Measurements from ENCODE around the gene NRBF2.

NRBF2 gene

DNA sequence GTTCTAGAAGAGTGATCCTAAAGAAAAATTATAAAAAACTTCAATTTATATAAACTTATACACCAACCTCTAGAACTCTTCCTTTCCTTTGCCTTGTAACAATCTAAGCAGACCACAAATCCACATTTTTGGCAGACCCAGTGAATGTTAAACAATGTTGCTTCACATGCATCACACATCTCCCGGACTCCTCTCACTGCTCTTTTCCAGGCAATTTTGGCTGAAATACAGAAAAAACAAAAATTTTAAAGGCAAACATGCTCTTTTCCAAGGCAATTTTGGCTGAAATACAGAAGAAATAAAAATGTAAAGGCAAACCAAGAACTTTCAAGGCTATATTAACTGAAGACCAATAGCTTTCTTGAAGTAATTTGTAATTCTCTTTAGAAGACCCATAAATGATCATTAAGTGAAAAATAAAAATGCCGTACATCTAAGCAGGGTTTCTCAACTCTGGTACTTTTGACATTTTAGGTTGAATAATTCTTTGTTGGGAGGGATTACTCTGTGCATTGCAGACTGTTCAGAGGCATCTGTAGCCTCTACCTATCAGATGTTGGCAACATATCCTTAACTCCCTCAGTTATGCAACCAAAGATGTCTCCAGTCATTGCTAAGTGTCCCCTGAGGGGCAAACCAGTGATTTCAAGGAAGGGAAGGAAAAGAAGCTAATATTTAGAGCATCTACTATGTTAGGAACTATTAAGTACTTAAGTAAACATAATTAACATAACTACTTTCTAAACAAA, 64.4 kb downstream of the NRBF2 start:
- no peaks in the 10 kb centered on the region for H3K27me3 ChIP-seq (replicated peaks; ENCODE audit: insufficient read depth, low read length)

DNA sequence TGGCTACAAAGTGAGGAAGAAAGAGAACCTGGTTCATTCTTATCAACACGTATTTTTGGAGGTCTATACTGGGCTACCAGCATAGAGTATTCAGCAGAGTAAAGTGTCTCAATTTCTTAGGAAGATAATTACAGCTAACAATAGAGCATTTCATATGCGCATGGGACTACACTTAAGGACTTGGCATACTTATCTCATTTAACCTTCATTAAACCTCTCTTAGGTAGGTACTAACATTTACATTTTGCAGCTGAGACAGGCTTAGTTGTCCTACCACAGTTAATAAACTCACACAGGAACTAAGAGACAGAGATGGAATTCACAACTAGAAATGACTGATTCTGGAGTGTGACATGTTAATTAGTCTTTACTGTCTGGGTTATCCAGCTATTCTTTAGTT, 66.6 kb downstream of the NRBF2 start:
- Histone ChIP-seq H3K27me3 (replicated peaks; ENCODE audit: insufficient read depth, low read length) (no peaks in the 10 kb centered on the region), H3K4me2 (ENCODE audit: low read depth, low read length) (no peak overlapping the region), H3K79me2 (ENCODE audit: low read length) (peaks cover 14% of the 10 kb centered on the region), H3K4me3 (ENCODE audit: low read length) (no peak overlapping the region), H4K20me1 (ENCODE audit: insufficient read depth, low read length) (no peaks in the 10 kb centered on the region), H3K27ac (ENCODE audit: low read length) (no peak overlapping the region), H2AFZ (ENCODE audit: low read length) (no peak overlapping the region), H3K9ac (ENCODE audit: low read length) (no peak overlapping the region), H3K9me2 (replicated peaks; ENCODE audit: insufficient read depth, low read length) (no peaks in the 10 kb centered on the region), H3K4me1 (ENCODE audit: low read length) (peaks cover 6% of the 10 kb centered on the region), H3F3A (ENCODE audit: insufficient read depth, low read length) (no peaks in the 10 kb centered on the region; the same call in 1 of the 2 replicates), H3K36me3 (replicated peaks; ENCODE audit: insufficient read depth, low read length) (peaks cover 12% of the 10 kb centered on the region; the same call in 1 of the 2 replicates), H3K9me3 (replicated peaks; ENCODE audit: insufficient read depth, low read length) (no peaks in the 10 kb centered on the region)
- TF ChIP-seq EZH2phosphoT487 (IDR thresholded peaks at IDR 0.05; ENCODE audit: low read length) (no peak), EZH2 (optimal IDR thresholded peaks at IDR 0.05; ENCODE audit: low read depth, low read length) (no peak)
- TF ChIP-seq, protein P1, sequence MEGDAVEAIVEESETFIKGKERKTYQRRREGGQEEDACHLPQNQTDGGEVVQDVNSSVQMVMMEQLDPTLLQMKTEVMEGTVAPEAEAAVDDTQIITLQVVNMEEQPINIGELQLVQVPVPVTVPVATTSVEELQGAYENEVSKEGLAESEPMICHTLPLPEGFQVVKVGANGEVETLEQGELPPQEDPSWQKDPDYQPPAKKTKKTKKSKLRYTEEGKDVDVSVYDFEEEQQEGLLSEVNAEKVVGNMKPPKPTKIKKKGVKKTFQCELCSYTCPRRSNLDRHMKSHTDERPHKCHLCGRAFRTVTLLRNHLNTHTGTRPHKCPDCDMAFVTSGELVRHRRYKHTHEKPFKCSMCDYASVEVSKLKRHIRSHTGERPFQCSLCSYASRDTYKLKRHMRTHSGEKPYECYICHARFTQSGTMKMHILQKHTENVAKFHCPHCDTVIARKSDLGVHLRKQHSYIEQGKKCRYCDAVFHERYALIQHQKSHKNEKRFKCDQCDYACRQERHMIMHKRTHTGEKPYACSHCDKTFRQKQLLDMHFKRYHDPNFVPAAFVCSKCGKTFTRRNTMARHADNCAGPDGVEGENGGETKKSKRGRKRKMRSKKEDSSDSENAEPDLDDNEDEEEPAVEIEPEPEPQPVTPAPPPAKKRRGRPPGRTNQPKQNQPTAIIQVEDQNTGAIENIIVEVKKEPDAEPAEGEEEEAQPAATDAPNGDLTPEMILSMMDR (IDR thresholded peaks at IDR 0.05; ENCODE audit: low read length) = no peak
- DNase-seq = no peak

More for the DNA sequence above, 64.4 kb downstream of the NRBF2 start:
- Histone ChIP-seq H3K27ac (ENCODE audit: low read length) (no peak overlapping the region), H2AFZ (ENCODE audit: low read length) (no peak overlapping the region), H3K9me3 (replicated peaks; ENCODE audit: insufficient read depth, low read length) (no peaks in the 10 kb centered on the region), H3K9ac (ENCODE audit: low read length) (no peak overlapping the region), H3K4me1 (ENCODE audit: low read length) (no peaks in the 10 kb centered on the region), H3K9me2 (replicated peaks; ENCODE audit: insufficient read depth, low read length) (no peaks in the 10 kb centered on the region), H3F3A (ENCODE audit: insufficient read depth, low read length) (no peaks in the 10 kb centered on the region; the same call in 1 of the 2 replicates), H3K36me3 (replicated peaks; ENCODE audit: insufficient read depth, low read length) (peaks cover 12% of the 10 kb centered on the region; the same call in 1 of the 2 replicates), H3K4me3 (ENCODE audit: low read length) (no peak overlapping the region), H4K20me1 (ENCODE audit: insufficient read depth, low read length) (no peaks in the 10 kb centered on the region), H3K79me2 (ENCODE audit: low read length) (peaks cover 3% of the 10 kb centered on the region; the same call in 1 of the 2 replicates), H3K4me2 (ENCODE audit: low read depth, low read length) (no peak overlapping the region)
- DNase-seq = no peak
- TF ChIP-seq EZH2phosphoT487 (IDR thresholded peaks at IDR 0.05; ENCODE audit: low read length) = no peak

DNA sequence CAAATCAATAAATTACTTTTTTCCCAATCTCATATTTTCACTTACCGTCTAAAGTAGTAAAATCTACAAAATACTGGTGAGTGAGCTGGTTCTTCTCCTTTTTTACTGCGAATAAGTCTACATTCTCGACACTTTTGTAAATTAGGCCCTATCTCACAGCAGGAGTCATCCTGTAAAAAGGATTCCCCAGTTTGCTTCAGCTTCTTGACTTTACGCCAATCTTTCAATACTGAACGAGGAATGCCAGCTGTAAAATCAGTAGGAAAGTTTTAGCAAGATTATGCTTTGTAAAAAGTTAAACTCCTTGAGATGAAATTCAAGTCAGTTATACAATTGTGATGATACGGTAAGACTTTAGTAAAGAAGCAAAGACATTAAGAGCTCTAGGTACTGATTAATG, 67.3 kb downstream of the NRBF2 start:
- no peak overlapping the region for H3K4me2 ChIP-seq (ENCODE audit: low read depth, low read length)
- H3K9me2 ChIP-seq (replicated peaks; ENCODE audit: insufficient read depth, low read length) = no peaks in the 10 kb centered on the region
- no peaks in the 10 kb centered on the region; the same call in 1 of the 2 replicates for H3F3A ChIP-seq (ENCODE audit: insufficient read depth, low read length)
- peaks cover 20% of the 10 kb centered on the region for H3K79me2 ChIP-seq (ENCODE audit: low read length)
- H3K9me3 ChIP-seq (replicated peaks; ENCODE audit: insufficient read depth, low read length) = no peaks in the 10 kb centered on the region
- H4K20me1 ChIP-seq (ENCODE audit: insufficient read depth, low read length) = no peaks in the 10 kb centered on the region
- H2AFZ ChIP-seq (ENCODE audit: low read length) = no peak overlapping the region
- no peak overlapping the region for H3K27ac ChIP-seq (ENCODE audit: low read length)
- H3K4me3 ChIP-seq (ENCODE audit: low read length) = no peak overlapping the region
- H3K9ac ChIP-seq (ENCODE audit: low read length) = no peak overlapping the region
- H3K4me1 ChIP-seq (ENCODE audit: low read length) = peaks cover 13% of the 10 kb centered on the region
- no peaks in the 10 kb centered on the region for H3K27me3 ChIP-seq (replicated peaks; ENCODE audit: insufficient read depth, low read length)
- TF ChIP-seq EZH2 (optimal IDR thresholded peaks at IDR 0.05; ENCODE audit: low read depth, low read length) = no peak
- TF ChIP-seq, protein P1 (IDR thresholded peaks at IDR 0.05; ENCODE audit: low read length) = no peak
- DNase-seq = no peak
- peaks cover 12% of the 10 kb centered on the region; the same call in 1 of the 2 replicates for H3K36me3 ChIP-seq (replicated peaks; ENCODE audit: insufficient read depth, low read length)

DNA sequence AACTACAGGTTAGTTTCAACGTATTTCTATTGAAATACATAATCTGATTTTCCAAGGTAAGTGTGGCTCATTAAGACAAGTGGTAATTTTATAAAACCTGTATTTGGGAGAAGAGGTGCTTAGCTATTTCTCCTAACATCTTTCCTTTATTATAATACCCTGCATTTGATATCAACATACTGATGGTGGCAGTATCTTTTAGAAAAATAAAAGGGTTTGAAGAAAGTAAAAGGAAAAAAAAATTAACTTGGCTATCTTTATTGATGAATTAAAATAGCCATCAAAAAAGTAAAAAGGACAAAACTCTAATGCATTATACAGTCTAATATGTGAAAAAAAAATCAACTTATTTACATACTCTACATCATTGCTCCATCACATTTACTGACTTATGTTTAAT, 68.0 kb downstream of the NRBF2 start:
- Histone ChIP-seq H3K27ac (ENCODE audit: low read length) (no peak overlapping the region), H3K9me2 (replicated peaks; ENCODE audit: insufficient read depth, low read length) (no peaks in the 10 kb centered on the region), H3K9ac (ENCODE audit: low read length) (no peak overlapping the region), H4K20me1 (ENCODE audit: insufficient read depth, low read length) (no peaks in the 10 kb centered on the region), H3K4me2 (ENCODE audit: low read depth, low read length) (no peak overlapping the region), H3K4me1 (ENCODE audit: low read length) (peaks cover 20% of the 10 kb centered on the region), H2AFZ (ENCODE audit: low read length) (no peak overlapping the region), H3F3A (ENCODE audit: insufficient read depth, low read length) (peaks cover 2% of the 10 kb centered on the region), H3K79me2 (ENCODE audit: low read length) (peaks cover 27% of the 10 kb centered on the region), H3K9me3 (replicated peaks; ENCODE audit: insufficient read depth, low read length) (no peaks in the 10 kb centered on the region), H3K4me3 (ENCODE audit: low read length) (no peak overlapping the region), H3K27me3 (replicated peaks; ENCODE audit: insufficient read depth, low read length) (no peaks in the 10 kb centered on the region), H3K36me3 (replicated peaks; ENCODE audit: insufficient read depth, low read length) (peaks cover 12% of the 10 kb centered on the region; the same call in 1 of the 2 replicates)
- DNase-seq = no peak
- no peak for TF ChIP-seq EZH2 (optimal IDR thresholded peaks at IDR 0.05; ENCODE audit: low read depth, low read length)
- no peak for TF ChIP-seq EZH2phosphoT487 (IDR thresholded peaks at IDR 0.05; ENCODE audit: low read length)
- TF ChIP-seq, protein P1 (IDR thresholded peaks at IDR 0.05; ENCODE audit: low read length) = no peak

Data from MM.1S (cell line).